GM19043 (cell line): ENCODE data around the gene PIAS4.

Source experiments
- ATAC-seq: cut with Tn5 transposase; IDR thresholded peaks from one replicate; pipeline ENCODE4 v1.9.1; 2021; ENCODE audit warnings: low read depth; ENCODE audit not compliant: unreplicated experiment

Gene PIAS4

DNA sequence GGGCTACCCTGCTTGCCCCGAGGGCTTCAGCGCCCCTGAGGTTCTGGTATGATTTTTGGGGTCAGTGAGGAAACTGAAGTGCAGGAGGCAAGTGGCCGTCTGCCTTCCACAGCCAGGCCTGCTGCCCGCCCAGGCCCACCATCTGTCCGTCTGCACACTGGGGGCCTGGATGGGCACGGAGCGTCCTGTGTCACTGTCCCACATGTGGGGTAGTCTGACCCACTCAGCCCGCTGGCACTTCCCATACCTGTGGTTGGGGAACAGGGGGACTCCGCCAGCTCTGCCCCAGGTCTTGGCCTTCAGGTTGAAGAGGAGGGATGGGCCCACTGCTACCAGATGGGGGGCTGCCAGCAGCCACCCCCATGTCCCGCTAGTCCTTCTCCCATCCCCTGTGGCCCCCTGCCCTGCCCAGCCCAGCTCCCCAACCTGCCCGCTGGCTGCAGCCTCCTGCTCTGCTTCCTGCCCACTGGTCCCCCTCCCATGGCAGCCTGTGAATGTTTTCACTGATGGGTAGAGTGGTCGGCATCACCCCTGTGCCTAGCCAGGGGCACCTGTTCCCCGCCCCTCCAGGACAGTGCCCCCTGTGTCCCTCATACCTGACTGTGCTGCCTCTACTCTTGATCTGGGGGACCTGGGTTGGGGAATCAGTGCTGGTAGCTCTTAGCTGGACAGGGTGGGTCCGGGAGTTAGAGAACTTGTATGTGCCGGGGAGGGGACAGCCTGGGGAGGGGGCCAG lies 9.5 kb downstream of the PIAS4 start:
- no peak for ATAC-seq

DNA sequence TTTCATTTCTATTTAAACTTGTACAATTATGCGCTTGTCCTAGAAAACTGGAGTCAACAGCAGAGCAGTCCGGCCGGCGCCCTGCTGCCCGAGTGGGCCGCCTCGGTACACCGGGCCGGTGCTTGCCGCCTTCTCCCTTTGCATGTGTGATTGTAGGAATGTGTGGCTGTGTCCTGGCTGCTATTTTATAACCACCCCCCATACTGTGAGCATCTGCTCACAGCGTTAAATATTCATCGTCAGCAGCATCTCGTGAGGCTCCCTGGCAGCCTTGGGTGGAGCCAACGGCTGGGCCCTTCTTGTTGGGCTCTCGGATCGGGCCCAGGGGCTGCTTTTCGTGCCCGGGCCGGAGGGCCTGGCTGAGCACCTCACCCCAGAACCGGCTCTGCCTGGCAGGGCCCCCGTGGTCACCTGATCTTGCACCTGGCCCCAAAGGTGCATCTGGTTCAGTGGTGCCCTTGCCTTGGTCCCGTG lies 10.6 kb downstream of the PIAS4 start:
- ATAC-seq, result no peak

GRCh38 chr19:4018775-4019504 lies 11.4 kb downstream of the PIAS4 start:
- ATAC-seq, result no peak

DNA sequence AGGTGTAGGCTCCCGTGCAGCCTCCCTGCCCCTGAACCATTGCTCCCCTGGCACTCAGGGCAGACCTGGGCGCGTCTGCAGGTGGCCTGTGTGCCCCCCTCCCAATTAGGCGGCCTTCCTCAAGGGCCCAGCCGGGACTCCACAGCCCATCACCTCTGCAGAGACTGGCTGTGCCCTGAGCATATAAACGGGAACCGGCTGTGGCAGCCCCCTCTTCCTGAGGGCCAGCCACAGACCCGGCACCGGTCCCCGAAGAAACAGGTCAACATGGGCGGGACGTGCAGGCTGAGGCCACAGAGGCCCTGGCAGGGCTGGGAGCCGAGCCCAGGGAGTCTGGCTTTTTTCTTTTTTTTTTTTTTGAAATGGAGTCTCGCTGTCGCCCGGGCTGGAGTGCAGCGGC lies 12.0 kb downstream of the PIAS4 start:
- ATAC-seq, result no peak

- no peak for ATAC-seq
Measured at GRCh38 chr19:4023600-4024398, 16.3 kb downstream of the PIAS4 start.

DNA sequence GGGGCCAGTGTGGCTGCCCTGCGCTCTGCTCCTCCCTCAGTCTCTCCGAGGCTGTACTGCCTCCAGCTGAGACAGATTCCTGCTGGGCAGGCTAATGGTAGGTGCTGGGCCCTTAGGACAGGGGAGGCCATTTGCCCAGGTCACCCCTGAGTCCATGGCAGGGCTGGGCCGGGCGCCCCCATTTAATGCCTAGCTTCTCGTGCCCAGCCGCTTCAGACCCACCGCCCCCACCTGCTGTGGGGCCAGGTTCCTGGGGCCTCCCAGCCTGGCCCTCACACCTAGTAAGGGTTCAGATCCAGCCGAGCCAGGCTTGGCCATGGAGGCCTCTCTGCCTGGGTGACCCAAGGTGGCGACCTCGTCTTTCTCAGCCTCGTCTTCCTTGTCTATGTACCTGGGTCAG lies 17.8 kb downstream of the PIAS4 start:
- ATAC-seq, result no peak

DNA sequence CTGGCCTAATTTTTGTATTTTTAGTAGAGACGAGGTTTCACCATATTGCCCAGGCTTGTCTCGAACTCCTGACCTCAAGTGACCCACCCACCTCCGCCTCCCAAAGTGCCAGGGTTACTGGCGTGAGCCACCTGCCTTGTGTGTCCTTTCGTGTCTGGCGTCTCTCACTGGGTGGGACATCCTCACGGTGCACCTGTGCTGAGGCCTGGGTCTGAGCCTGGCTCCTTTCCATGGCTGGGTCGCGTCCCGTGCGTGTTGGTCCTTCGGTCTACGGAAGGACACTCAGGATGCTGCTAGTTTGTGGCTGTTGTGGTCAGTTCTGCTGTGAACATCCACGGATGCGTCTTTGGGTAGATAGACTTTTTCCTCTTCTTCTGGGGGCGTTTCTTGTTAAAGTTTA lies 19.6 kb downstream of the PIAS4 start:
- no peak for ATAC-seq

DNA sequence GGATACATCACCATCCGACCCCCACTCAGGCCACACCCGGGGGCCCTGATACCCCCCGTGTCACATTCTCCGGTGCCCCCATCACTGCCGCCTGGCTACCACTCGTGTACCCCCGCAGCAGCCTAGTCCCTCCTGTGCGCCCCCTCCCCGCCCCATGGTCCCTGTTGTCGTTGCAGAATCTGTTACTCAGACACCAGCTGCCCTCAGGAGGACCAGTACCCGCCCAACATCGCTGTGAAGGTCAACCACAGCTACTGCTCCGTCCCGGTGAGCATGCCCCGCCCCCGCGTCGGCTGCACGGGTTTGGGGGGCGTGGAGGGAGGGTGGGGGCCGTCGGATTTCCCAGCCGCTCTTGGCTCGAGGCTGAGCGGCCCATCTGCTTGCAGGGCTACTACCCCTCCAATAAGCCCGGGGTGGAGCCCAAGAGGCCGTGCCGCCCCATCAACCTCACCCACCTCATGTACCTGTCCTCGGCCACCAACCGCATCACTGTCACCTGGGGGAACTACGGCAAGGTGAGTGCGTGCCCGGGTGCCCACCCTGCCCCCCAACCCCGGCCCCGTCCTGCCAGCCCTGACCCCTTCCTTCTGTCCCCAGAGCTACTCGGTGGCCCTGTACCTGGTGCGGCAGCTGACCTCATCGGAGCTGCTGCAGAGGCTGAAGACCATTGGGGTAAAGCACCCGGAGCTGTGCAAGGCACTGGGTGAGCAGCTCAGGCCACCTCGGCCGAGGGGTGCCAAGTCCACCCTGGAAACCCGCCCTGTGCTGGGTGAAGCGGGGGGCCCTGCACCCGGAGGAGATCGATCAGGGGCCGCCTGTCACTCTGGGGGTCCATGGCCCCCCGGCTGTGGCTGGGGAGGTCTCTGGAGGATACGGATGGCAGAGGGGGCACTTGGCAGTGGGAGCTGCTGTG lies 21.1 kb downstream of the PIAS4 start:
- ATAC-seq, result no peak

DNA sequence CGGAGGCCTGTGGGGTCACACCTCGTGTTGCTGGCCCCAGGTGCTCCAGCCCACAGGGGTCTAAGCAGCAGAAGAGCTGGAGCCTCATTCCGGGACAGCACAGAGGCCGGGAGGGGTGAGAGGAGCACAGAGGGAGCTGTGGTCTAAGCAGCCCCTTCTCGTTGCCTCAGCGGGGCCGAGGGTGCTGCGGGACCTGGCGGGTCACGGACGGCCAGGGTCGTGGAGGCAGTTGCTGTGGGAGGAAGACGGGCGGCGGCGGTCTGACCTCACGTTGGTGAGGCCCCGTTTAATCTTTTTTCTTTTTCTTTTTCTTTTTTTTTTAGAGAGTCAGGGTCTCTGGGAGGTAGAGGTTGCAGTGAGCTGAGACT lies 21.7 kb downstream of the PIAS4 start:
- no peak for ATAC-seq

GRCh38 chr19:4030552-4030951 lies 23.0 kb downstream of the PIAS4 start:
- ATAC-seq, result no peak

- no peak for ATAC-seq
Measured at GRCh38 chr19:4030981-4031380, 23.4 kb downstream of the PIAS4 start.

- no peak for ATAC-seq
Measured at GRCh38 chr19:4031420-4031819, 23.9 kb downstream of the PIAS4 start.

DNA sequence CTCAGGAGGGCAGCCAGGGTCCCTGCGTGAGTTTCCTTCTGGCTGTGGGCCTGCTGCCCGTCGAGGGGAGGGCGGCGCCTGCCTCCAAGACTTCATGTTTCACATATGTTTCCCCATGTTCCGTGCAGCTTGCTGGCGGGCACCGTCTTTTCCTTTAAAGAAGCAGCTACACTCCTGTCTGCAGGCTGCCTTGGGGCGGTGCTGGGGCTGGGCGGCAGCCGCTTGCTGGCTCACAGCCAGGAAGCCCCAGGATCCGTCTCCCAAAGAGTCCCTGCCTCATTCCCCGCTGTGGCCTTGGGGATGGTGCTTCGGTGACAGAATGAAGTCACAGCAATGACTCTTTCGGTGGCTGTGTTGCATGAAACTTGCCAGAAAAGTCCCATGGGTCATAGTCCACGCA lies 24.9 kb downstream of the PIAS4 start:
- no peak for ATAC-seq

GRCh38 chr19:4033028-4033956 lies 25.8 kb downstream of the PIAS4 start:
- ATAC-seq, result no peak

- no peak for ATAC-seq
Measured at GRCh38 chr19:4034048-4035017, 26.8 kb downstream of the PIAS4 start.

GRCh38 chr19:4035018-4035566 lies 27.6 kb downstream of the PIAS4 start:
- no peak for ATAC-seq

DNA sequence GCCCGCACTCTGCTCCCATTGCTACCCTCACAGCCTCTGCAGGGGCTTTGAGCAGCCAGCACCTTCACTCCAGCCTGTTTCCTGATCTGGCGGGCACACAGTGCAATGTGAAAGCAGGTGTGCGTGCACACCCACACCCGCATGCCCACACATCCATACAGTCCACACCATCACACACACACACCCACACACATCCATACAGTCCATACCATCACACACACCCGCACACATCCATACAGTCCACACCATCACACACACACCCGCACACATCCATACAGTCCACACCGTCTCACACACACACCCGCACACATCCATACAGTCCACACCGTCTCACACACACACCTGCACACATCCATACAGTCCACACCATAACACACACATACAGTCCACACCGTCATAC lies 28.0 kb downstream of the PIAS4 start:
- no peak for ATAC-seq
